ENCODE results near the gene CNTNAP5.

The CNTNAP5 gene

GRCh38 chr2:124327303-124327702 lies 302.2 kb downstream of the CNTNAP5 start:
- CTCF ChIA-PET, result interaction anchor here (1.1 to 2.2 kb wide), 2 partner anchors 9 to 18 kb away, joined by 3 to 6 read pairs; no protein-coding TSS in a partner anchor
- TF ChIP-seq CTCF (IDR thresholded peaks at IDR 0.05; ENCODE audit: control extremely low read depth, extremely low read depth, low read depth, missing control alignments), result no peak
- no peak for DNase-seq (ENCODE audit: extremely low spot score)

GRCh38 chr2:124328397-124328796 lies 303.3 kb downstream of the CNTNAP5 start:
- no peak for TF ChIP-seq CTCF (IDR thresholded peaks at IDR 0.05; ENCODE audit: control extremely low read depth, extremely low read depth, low read depth, missing control alignments)
- no peak for DNase-seq (ENCODE audit: extremely low spot score)
- ChIA-PET POLR2A (no interaction called here), CTCF (interaction anchor here (1.1 to 2.2 kb wide), 2 partner anchors 10 to 19 kb away, joined by 3 to 6 read pairs; no protein-coding TSS in a partner anchor)

More at GRCh38 chr2:124327303-124327702, 302.2 kb downstream of the CNTNAP5 start:
- POLR2A ChIA-PET, result no interaction called here

- no peak for DNase-seq (ENCODE audit: extremely low spot score)
- TF ChIP-seq CTCF (IDR thresholded peaks at IDR 0.05; ENCODE audit: control extremely low read depth, extremely low read depth, low read depth, missing control alignments), result no peak
- ChIA-PET CTCF (no interaction called here), POLR2A (no interaction called here)
These were observed 308.7 kb downstream of the CNTNAP5 start for GRCh38 chr2:124333784-124334183.

GRCh38 chr2:124335058-124335457 lies 310.0 kb downstream of the CNTNAP5 start:
- CTCF ChIA-PET, result no interaction called here

GRCh38 chr2:124339709-124340108 lies 314.6 kb downstream of the CNTNAP5 start:
- no peak for TF ChIP-seq CTCF (IDR thresholded peaks at IDR 0.05; ENCODE audit: control extremely low read depth, extremely low read depth, low read depth, missing control alignments)
- ChIA-PET POLR2A (no interaction called here), CTCF (no interaction called here)
- DNase-seq (ENCODE audit: extremely low spot score), result no peak

More at GRCh38 chr2:124335058-124335457, 310.0 kb downstream of the CNTNAP5 start:
- no peak for TF ChIP-seq CTCF (IDR thresholded peaks at IDR 0.05; ENCODE audit: control extremely low read depth, extremely low read depth, low read depth, missing control alignments)
- DNase-seq (ENCODE audit: extremely low spot score), result no peak
- POLR2A ChIA-PET, result no interaction called here

GRCh38 chr2:124343827-124344498 lies 318.9 kb downstream of the CNTNAP5 start:
- no peak for DNase-seq (ENCODE audit: extremely low spot score)
- no peak for TF ChIP-seq CTCF (IDR thresholded peaks at IDR 0.05; ENCODE audit: control extremely low read depth, extremely low read depth, low read depth, missing control alignments)
- POLR2A ChIA-PET, result no interaction called here
- CTCF ChIA-PET, result no interaction called here

All from GM10248 (cell line).